Calu3 (cell line): ENCODE results near the gene HPN. TPM values are rescaled to one million over a fixed set of nuclear protein-coding genes. Genes with fewer than 3 reads are reported as not detected.

Experiments used
- BruUV-seq: library from RNA; stranded (reverse); fragments of 400-500 nt; replicated peaks from 2 replicates; lab custom pipeline; 2021; lab: Mats Ljungman, UMichigan
- CTCF ChIA-PET: fragments of 300-600 bp; sonication (Branson Sonifier 250); formaldehyde crosslinking; loops from one replicate; lab custom pipeline; 2022; ENCODE audit warnings: antibody characterized with exemption; lab: Charles Lee
- DNase-seq: peaks from one replicate; pipeline ENCODE4 v3.0.0; 2022
- H3K27ac Mint-ChIP-seq: one replicate; pipeline ENCODE4 v1.8.0; 2022; ENCODE audit warnings: mixed read lengths; ENCODE audit not compliant: unreplicated experiment
- H3K27me3 Mint-ChIP-seq: one replicate; pipeline ENCODE4 v1.8.0; 2022; ENCODE audit warnings: mixed read lengths; ENCODE audit not compliant: unreplicated experiment
- H3K36me3 Mint-ChIP-seq: one replicate; pipeline ENCODE4 v1.8.0; 2022; ENCODE audit warnings: mild to moderate bottlenecking, moderate library complexity, mixed read lengths; ENCODE audit not compliant: insufficient read depth, unreplicated experiment
- H3K4me1 Mint-ChIP-seq: one replicate; pipeline ENCODE4 v1.8.0; 2022; ENCODE audit warnings: mild to moderate bottlenecking, low read depth, mixed read lengths; ENCODE audit not compliant: unreplicated experiment
- H3K4me3 Mint-ChIP-seq: one replicate; pipeline ENCODE4 v1.8.0; 2022; ENCODE audit warnings: mild to moderate bottlenecking, low read depth, moderate library complexity, mixed read lengths; ENCODE audit not compliant: unreplicated experiment
- H3K9me3 Mint-ChIP-seq: one replicate; pipeline ENCODE4 v1.8.0; 2022; ENCODE audit warnings: low read depth, mixed read lengths; ENCODE audit not compliant: unreplicated experiment
- intact Hi-C: fragments of 100-400 bp; cut with micrococcal nuclease; formaldehyde crosslinking; loops from one replicate; pipeline ENCODE4 v1.10.0; 2022; ENCODE audit not compliant: unreplicated experiment
- total RNA-seq: library from RNA; stranded (reverse); gene quantifications from 2 replicates; pipeline ENCODE4 v1.2.3, GENCODE V29; 2022
- TF ChIP-seq, protein P1 (sequence below): fragments of 200-600 bp; IDR thresholded peaks from one replicate; pipeline ENCODE4 v1.8.0; 2022; ENCODE audit warnings: antibody characterized with exemption; ENCODE audit not compliant: unreplicated experiment

The HPN gene
- total RNA-seq, 1 experiment from 2014 or later: 1.4 TPM

DNA sequence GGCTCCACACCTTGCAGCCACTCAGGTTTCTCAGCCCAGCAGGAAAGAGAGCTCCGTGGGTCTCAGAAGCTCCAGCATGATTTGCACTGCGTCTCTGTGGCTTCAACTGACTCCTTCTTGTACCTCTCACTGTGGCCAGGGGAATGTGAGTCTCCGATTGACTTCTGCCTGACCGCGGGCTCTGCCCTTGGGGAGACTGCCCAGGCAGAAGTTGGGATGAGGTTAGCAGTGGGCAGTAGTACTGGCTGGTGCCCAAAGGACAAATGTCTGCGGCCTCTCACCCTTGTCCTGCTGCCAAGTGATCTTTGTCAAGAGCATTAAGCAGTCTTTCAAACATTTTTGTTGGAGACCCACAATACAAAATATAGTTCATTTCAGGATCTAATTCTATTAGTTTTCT lies 39.7 kb downstream of the HPN start:
- no peaks in the 10 kb centered on the region for H3K9me3 Mint-ChIP-seq
- TF ChIP-seq, protein P1, sequence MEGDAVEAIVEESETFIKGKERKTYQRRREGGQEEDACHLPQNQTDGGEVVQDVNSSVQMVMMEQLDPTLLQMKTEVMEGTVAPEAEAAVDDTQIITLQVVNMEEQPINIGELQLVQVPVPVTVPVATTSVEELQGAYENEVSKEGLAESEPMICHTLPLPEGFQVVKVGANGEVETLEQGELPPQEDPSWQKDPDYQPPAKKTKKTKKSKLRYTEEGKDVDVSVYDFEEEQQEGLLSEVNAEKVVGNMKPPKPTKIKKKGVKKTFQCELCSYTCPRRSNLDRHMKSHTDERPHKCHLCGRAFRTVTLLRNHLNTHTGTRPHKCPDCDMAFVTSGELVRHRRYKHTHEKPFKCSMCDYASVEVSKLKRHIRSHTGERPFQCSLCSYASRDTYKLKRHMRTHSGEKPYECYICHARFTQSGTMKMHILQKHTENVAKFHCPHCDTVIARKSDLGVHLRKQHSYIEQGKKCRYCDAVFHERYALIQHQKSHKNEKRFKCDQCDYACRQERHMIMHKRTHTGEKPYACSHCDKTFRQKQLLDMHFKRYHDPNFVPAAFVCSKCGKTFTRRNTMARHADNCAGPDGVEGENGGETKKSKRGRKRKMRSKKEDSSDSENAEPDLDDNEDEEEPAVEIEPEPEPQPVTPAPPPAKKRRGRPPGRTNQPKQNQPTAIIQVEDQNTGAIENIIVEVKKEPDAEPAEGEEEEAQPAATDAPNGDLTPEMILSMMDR: no peak
- H3K27ac Mint-ChIP-seq: no peak overlapping the region
- DNase-seq: no peak
- BruUV-seq: no TSS peak
- no peaks in the 10 kb centered on the region for H3K4me1 Mint-ChIP-seq
- H3K4me3 Mint-ChIP-seq: no peak overlapping the region
- no peaks in the 10 kb centered on the region for H3K36me3 Mint-ChIP-seq
- intact Hi-C loops: no loop called here
- CTCF ChIA-PET: interaction anchor here (1.0 kb wide), 1 partner anchor 14 kb away, joined by 9 read pairs; no protein-coding TSS in a partner anchor
- H3K27me3 Mint-ChIP-seq: peaks cover 19% of the 10 kb centered on the region

DNA sequence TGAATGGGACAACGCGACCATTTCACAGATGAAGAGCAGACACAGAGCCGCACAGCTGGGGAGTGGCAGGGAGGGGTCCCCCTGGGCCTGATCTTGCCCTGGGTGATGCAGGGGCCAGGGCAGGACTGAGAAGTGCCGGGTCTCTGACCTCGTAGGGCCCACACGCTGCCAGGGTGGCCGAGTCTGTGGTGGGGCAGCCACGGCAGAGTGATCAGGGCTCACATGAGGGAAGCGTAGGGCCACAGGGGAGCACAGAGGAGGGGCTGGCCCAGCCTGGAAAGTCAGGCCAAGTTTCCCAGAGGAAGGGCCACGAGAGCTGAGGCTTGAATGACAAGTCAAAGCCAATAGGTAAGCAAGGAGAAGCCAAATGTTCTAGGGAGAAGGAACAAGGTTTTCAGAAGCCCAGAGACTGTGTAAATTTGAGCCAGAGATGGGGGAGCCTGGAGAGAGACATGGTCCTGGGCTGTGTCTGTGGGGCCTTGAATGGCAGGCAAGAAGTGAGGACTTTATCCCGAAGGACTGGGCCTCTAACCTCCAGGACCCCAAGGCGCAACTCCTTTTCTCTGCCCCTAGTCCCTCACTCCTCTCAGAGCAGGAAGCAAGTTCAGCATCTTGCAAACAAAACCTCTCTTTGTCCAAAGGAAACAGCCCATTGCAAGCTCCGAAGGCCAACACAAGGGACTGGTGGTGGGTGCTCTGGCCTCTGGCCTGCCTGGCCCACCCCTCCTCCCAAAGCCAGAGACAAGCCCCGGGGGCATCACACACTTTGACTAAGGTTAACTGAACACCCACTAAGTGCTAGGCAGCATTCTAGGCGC lies 42.4 kb downstream of the HPN start:
- BruUV-seq: no TSS peak
- DNase-seq: no peak
- H3K4me3 Mint-ChIP-seq: no peak overlapping the region
- intact Hi-C loops: no loop called here
- peaks cover 12% of the 10 kb centered on the region for H3K4me1 Mint-ChIP-seq
- TF ChIP-seq, protein P1: no peak
- CTCF ChIA-PET: interaction anchor here (0.7 to 0.8 kb wide), 2 partner anchors 16 to 17 kb away, joined by 3 read pairs; no protein-coding TSS in a partner anchor
- peaks cover 9% of the 10 kb centered on the region for H3K27me3 Mint-ChIP-seq
- H3K27ac Mint-ChIP-seq: no peak overlapping the region
- no peaks in the 10 kb centered on the region for H3K36me3 Mint-ChIP-seq
- no peaks in the 10 kb centered on the region for H3K9me3 Mint-ChIP-seq

DNA sequence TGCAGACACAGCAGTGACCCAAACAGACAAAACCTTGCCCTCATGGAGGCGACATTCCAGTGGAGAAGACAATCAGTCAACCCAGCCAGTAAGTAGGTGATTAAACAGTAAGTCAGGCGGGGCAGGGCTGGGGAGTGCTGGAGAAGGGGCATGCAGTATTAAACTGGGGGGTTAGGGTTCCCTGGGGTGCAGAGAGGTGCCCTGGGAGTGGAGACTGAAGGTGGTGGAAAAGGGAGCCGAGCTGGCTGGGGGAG lies 42.9 kb downstream of the HPN start:
- no peak overlapping the region for H3K4me3 Mint-ChIP-seq
- no peaks in the 10 kb centered on the region for H3K9me3 Mint-ChIP-seq
- no peaks in the 10 kb centered on the region for H3K36me3 Mint-ChIP-seq
- no peak for DNase-seq
- H3K27me3 Mint-ChIP-seq: peaks cover 4% of the 10 kb centered on the region
- H3K27ac Mint-ChIP-seq: no peak overlapping the region
- H3K4me1 Mint-ChIP-seq: peaks cover 17% of the 10 kb centered on the region
- TF ChIP-seq, protein P1: no peak
- intact Hi-C loops: no loop called here
- CTCF ChIA-PET: interaction anchor here (0.7 kb wide), 1 partner anchor 16 kb away, joined by 3 read pairs; no protein-coding TSS in a partner anchor
- BruUV-seq: no TSS peak

DNA sequence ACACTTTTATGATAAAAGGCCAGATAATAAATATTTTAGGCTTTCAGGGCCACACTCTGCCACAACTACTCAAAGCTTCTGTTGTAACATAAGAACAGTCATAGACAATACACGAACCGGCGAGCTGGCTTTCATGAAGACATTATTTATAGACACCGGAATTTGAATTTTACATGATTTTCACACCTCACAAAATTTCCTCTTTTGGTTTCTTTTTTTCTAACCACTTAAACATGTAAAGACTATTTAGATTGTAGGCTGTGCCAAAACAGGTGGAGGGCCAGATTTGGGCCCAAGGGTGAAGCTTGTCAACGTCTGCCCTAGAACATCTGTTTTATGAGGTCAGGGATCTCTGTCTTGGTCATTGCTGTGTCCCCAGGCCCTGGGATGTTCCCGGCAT lies 44.4 kb downstream of the HPN start:
- no peak overlapping the region for H3K4me3 Mint-ChIP-seq
- peaks cover 9% of the 10 kb centered on the region for H3K36me3 Mint-ChIP-seq
- DNase-seq: no peak
- peaks cover 23% of the 10 kb centered on the region for H3K4me1 Mint-ChIP-seq
- intact Hi-C loops: no loop called here
- H3K27ac Mint-ChIP-seq: no peak overlapping the region
- CTCF ChIA-PET: no interaction called here
- TF ChIP-seq, protein P1: no peak
- no TSS peak for BruUV-seq
- H3K27me3 Mint-ChIP-seq: no peaks in the 10 kb centered on the region
- no peaks in the 10 kb centered on the region for H3K9me3 Mint-ChIP-seq
